A549 (cell line): ENCODE measurements around the gene POPDC2. TPM values are rescaled to one million over a fixed set of nuclear protein-coding genes. Genes with fewer than 3 reads are reported as not detected.

ENCODE experiments used
- ATAC-seq, 2 experiments: fragments of 200-7000 bp in 1 of 2; fragments of >200 bp in 1 of 2; cut with Nextera tagmentation in 1 of 2; cut with Tn5 transposase in 1 of 2; 3 replicates each; pipeline versions ENCODE4 v1.8.0 to v1.9.1; 2018 to 2020; ENCODE audit warnings: mild to moderate bottlenecking in 1 of 2, moderate library complexity in 1 of 2
- CTCF ChIA-PET: fragments of 300-600 bp; sonication (Branson Sonifier 250); formaldehyde crosslinking; extraction: SDS; loops from one replicate; lab custom pipeline; 2021; ENCODE audit warnings: antibody characterized with exemption, inconsistent platforms; lab: Yijun Ruan, JAX
- POLR2A ChIA-PET: fragments of 350-600 bp; formaldehyde crosslinking; extraction: SDS; loops from one replicate; lab custom pipeline; 2021; ENCODE audit warnings: antibody characterized with exemption, inconsistent platforms; lab: Yijun Ruan, JAX
- DNase-seq, 2 experiments: peaks; one replicate each; pipeline versions ENCODE4 v3.0.0 to v3.0.0-alpha.2; 2011 to 2016; ENCODE audit warnings: low read depth in 1 of 2, low spot score in 1 of 2
- FAIRE-seq: peaks from 2 replicates; lab custom pipeline; 2011; peaks lifted over from hg19 to GRCh38; lab: Jason Lieb, UNC
- H3K27ac ChIP-seq, 2 experiments: fragments of >200 bp; sonication (Bioruptor Twin); formaldehyde crosslinking; 3 replicates each; pipeline ENCODE4 v1.5.1; 2016 to 2017
- H3K4me1 ChIP-seq: fragments of >200 bp; sonication (Bioruptor Twin); formaldehyde crosslinking; 3 replicates; pipeline ENCODE4 v1.6.1; 2016
- H3K4me2 ChIP-seq: fragments of >200 bp; sonication (Bioruptor Twin); formaldehyde crosslinking; 3 replicates; pipeline ENCODE4 v1.6.1; 2016
- H3K4me3 ChIP-seq: fragments of >200 bp; sonication (Bioruptor Twin); formaldehyde crosslinking; 3 replicates; pipeline ENCODE4 v1.5.1; 2016
- H3K9me3 ChIP-seq: fragments of >200 bp; sonication (Bioruptor Twin); formaldehyde crosslinking; 3 replicates; pipeline ENCODE4 v1.6.1; 2016
- CEBPB ChIP-seq, 2 experiments: fragments of >200 bp in 1 of 2; sonication (Bioruptor Twin) in 1 of 2; formaldehyde crosslinking in 1 of 2; IDR thresholded peaks; 2 replicates each; pipeline ENCODE4 v1.6.1; 2012 to 2016
- EP300 ChIP-seq, 2 experiments: fragments of >200 bp; sonication (Bioruptor Twin); formaldehyde crosslinking; IDR thresholded peaks; 2 replicates in 1 of 2; 3 replicates in 1 of 2; pipeline ENCODE4 v1.6.1; 2016 to 2017
- FOSL2 ChIP-seq, 2 experiments: fragments of 450-650 bp in 1 of 2; fragments of >200 bp in 1 of 2; sonication (Bioruptor Twin) in 1 of 2; formaldehyde crosslinking; IDR thresholded peaks; 2 replicates each; pipeline versions ENCODE4 v1.5.0 to v1.6.1; 2016 to 2020; ENCODE audit warnings: mild to moderate bottlenecking in 1 of 2, moderate library complexity in 1 of 2
- HEYL ChIP-seq: fragments of 250-450 bp; sonication (Bioruptor Pico); IDR thresholded peaks from 2 replicates; pipeline ENCODE4 v1.8.0; 2021; ENCODE audit warnings: mild to moderate bottlenecking, moderate library complexity
- HOXB13 ChIP-seq: fragments of 250-450 bp; sonication (Bioruptor Pico); IDR thresholded peaks from 2 replicates; pipeline ENCODE4 v1.5.0; 2020; ENCODE audit warnings: low read depth, mild to moderate bottlenecking, moderate library complexity
- HOXB5 ChIP-seq: fragments of 250-450 bp; sonication (Bioruptor Pico); IDR thresholded peaks from 2 replicates; pipeline ENCODE4 v1.5.0; 2020; ENCODE audit warnings: mild to moderate bottlenecking, moderate library complexity
- JUNB ChIP-seq: fragments of >200 bp; sonication (Bioruptor Twin); formaldehyde crosslinking; IDR thresholded peaks from 2 replicates; pipeline ENCODE4 v1.6.1; 2016
- MAFK ChIP-seq: fragments of 450-650 bp; IDR thresholded peaks from 2 replicates; pipeline ENCODE4 v1.6.1; 2014; ENCODE audit not compliant: partially characterized antibody
- MAX ChIP-seq: IDR thresholded peaks from 2 replicates; pipeline ENCODE4 v1.6.1; 2012
- MYC ChIP-seq: IDR thresholded peaks from 2 replicates; pipeline ENCODE4 v1.6.1; 2012; ENCODE audit warnings: mild to moderate bottlenecking, inconsistent platforms, low read length, improper control_type of control experiment, borderline replicate concordance
- RAD21 ChIP-seq, 2 experiments: fragments of >200 bp in 1 of 2; sonication (Bioruptor Twin) in 1 of 2; formaldehyde crosslinking in 1 of 2; IDR thresholded peaks in 1 of 2; conservative IDR thresholded peaks in 1 of 2; 2 replicates in 1 of 2; 3 replicates in 1 of 2; pipeline ENCODE4 v1.6.1; 2012 to 2018; ENCODE audit warnings: inconsistent platforms in 1 of 2
- RCOR1 ChIP-seq: fragments of 150-350 bp; IDR thresholded peaks from 2 replicates; pipeline ENCODE4 v1.6.1; 2014; ENCODE audit warnings: antibody characterized with exemption, low read length, low read depth
- RFX5 ChIP-seq: fragments of 450-650 bp; IDR thresholded peaks from 2 replicates; pipeline ENCODE4 v1.7.1; 2014; ENCODE audit warnings: antibody characterized with exemption, mild to moderate bottlenecking, moderate library complexity
- RNF2 ChIP-seq: fragments of 200-600 bp; sonication (generic); IDR thresholded peaks from 2 replicates; pipeline ENCODE4 v1.6.1; 2016; ENCODE audit warnings: low read depth, mild to moderate bottlenecking, antibody characterized with exemption, moderate library complexity, borderline replicate concordance
- TP53 ChIP-seq: fragments of 250-450 bp; sonication (Bioruptor Pico); IDR thresholded peaks from 2 replicates; pipeline ENCODE4 v1.5.0; 2021; ENCODE audit warnings: mild to moderate bottlenecking, moderate library complexity
- ZC3H11A ChIP-seq: fragments of 450-650 bp; IDR thresholded peaks from 2 replicates; pipeline ENCODE4 v1.6.1; 2014; ENCODE audit warnings: antibody characterized with exemption, mild to moderate bottlenecking
- ZSCAN20 ChIP-seq: fragments of 250-450 bp; sonication (Bioruptor Pico); IDR thresholded peaks from 2 replicates; pipeline ENCODE4 v1.8.0; 2022; ENCODE audit warnings: mild to moderate bottlenecking, moderate library complexity
- WGBS: methylation state at CpG from one replicate; pipeline ENCODE4 v1.1.6; 2017; ENCODE audit errors: missing lambda C conversion rate; 5-methylcytosine and 5-hydroxymethylcytosine counted together
- polyA plus RNA-seq, 4 experiments: library from polyadenylated mRNA; depleted of rRNA in 3 of 4; stranded (reverse); fragments of >200 nt; fragmentation: RNase III in 1 of 4; extraction: RNeasy Plus Mini Kit Qiagen cat#74134 plus additional on column Dnase treatment in 1 of 4; gene quantifications; 2 replicates in 3 of 4; 3 replicates in 1 of 4; pipeline ENCODE4 v1.2.3, GENCODE V29; 2011 to 2017
- TF ChIP-seq, protein P1 (sequence below): fragments of >200 bp; sonication (Bioruptor Twin); formaldehyde crosslinking; IDR thresholded peaks from 2 replicates; pipeline ENCODE4 v1.6.1; 2016
- TF ChIP-seq, protein P2 (sequence below): fragments of 150-350 bp; IDR thresholded peaks from 2 replicates; pipeline ENCODE4 v1.6.1; 2014; ENCODE audit warnings: low read depth, mild to moderate bottlenecking, low read length

The POPDC2 gene
- polyA plus RNA-seq, 2 of the 4 experiments (the other 2 are of a cell fraction): 0.17 to 0.62 TPM

- Histone ChIP-seq H3K4me1 (peaks cover 39% of the 10 kb centered on the region), H3K9me3 (no peaks in the 10 kb centered on the region), H3K4me2 (peak overlapping the region; percentile 43), H3K4me3 (no peak overlapping the region), H3K27ac (peak overlapping the region; percentile 51 to 78)
- ATAC-seq (peak; percentile 63 to 79; a peak in 5 of 6 replicates), FAIRE-seq (no peak), DNase-seq (peak in 1 of 2 experiments; percentile 54)
- WGBS: 65% methylated on average over 3 of the region's 3 CpGs
- TF ChIP-seq, protein P1, sequence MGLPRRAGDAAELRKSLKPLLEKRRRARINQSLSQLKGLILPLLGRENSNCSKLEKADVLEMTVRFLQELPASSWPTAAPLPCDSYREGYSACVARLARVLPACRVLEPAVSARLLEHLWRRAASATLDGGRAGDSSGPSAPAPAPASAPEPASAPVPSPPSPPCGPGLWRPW: no peak
- TF ChIP-seq MYC (no peak), RFX5 (no peak), MAX (no peak), JUNB (peak; percentile 53), RCOR1 (no peak), FOSL2 (IDR thresholded peaks at IDR 0.05) (no peak), FOSL2 (CRISPR knock-in tag; IDR thresholded peaks at IDR 0.05) (peak; percentile 38; the same call in 1 of the 2 replicates), CEBPB (IDR thresholded peaks at IDR 0.05) (no peak)
- ChIA-PET POLR2A (no interaction called here), CTCF (interaction anchor here (1.8 kb wide), 1 partner anchor 43 kb away, joined by 5 read pairs; no protein-coding TSS in a partner anchor)
Measured at GRCh38 chr3:119637679-119638477, 22.5 kb downstream of the POPDC2 start.

- TF ChIP-seq, protein P2, sequence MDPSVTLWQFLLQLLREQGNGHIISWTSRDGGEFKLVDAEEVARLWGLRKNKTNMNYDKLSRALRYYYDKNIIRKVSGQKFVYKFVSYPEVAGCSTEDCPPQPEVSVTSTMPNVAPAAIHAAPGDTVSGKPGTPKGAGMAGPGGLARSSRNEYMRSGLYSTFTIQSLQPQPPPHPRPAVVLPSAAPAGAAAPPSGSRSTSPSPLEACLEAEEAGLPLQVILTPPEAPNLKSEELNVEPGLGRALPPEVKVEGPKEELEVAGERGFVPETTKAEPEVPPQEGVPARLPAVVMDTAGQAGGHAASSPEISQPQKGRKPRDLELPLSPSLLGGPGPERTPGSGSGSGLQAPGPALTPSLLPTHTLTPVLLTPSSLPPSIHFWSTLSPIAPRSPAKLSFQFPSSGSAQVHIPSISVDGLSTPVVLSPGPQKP: no peak
- no peak for TF ChIP-seq FOSL2 (IDR thresholded peaks at IDR 0.05)
- no peak for TF ChIP-seq FOSL2 (CRISPR knock-in tag; IDR thresholded peaks at IDR 0.05)
- TF ChIP-seq ZSCAN20 (CRISPR knock-in tag): no peak
- no peak for TF ChIP-seq ZC3H11A
- TF ChIP-seq RCOR1: no peak
- no peak for TF ChIP-seq HOXB13
- no peak for TF ChIP-seq RAD21 (conservative IDR thresholded peaks at IDR 0.05 in 1 of 2, IDR thresholded peaks at IDR 0.05 in 1 of 2)
- TF ChIP-seq RFX5: no peak
- TF ChIP-seq EP300 (IDR thresholded peaks at IDR 0.05): no peak
- TF ChIP-seq HEYL (CRISPR knock-in tag): no peak
- TF ChIP-seq RNF2: no peak
- TF ChIP-seq TP53 (CRISPR knock-in tag): no peak
- TF ChIP-seq HOXB5 (CRISPR knock-in tag): no peak
- no peak for TF ChIP-seq MAFK
- TF ChIP-seq, all 56 proteins: peak for 0
- Histone ChIP-seq H3K4me3 (no peak overlapping the region), H3K9me3 (no peaks in the 10 kb centered on the region), H3K4me1 (peaks cover 33% of the 10 kb centered on the region), H3K4me2 (peak overlapping the region; percentile 43), H3K27ac (peak overlapping the region; percentile 51 to 78; a peak in 5 of 6 replicates)
- no peak for DNase-seq
- 93% methylated on average over 4 of the region's 4 CpGs for WGBS
- no peak for ATAC-seq
- POLR2A ChIA-PET: no interaction called here
- FAIRE-seq: no peak
- CTCF ChIA-PET: interaction anchor here (0.6 to 1.8 kb wide), 4 partner anchors 9 to 44 kb away, joined by 3 to 5 read pairs (median 4); no protein-coding TSS in a partner anchor
Measured at GRCh38 chr3:119636891-119637611, 23.3 kb downstream of the POPDC2 start.
